Smooth muscle cell (in vitro differentiated cells): ENCODE results near the gene GCN1. TPM values are rescaled to one million over a fixed set of nuclear protein-coding genes. Genes with fewer than 3 reads are reported as not detected.

Source experiments
- DNase-seq: peaks from one replicate; lab custom pipeline; 2025; ENCODE audit not compliant: unreplicated experiment; lab: John Stamatoyannopoulos, UW
- H2AFZ ChIP-seq: fragments of 200-600 bp; sonication (generic); 2 replicates; pipeline ENCODE4 v1.6.0; 2016; ENCODE audit warnings: antibody characterized with exemption, low read depth, mild to moderate bottlenecking
- H3F3A ChIP-seq: fragments of 200-600 bp; sonication (generic); 2 replicates; pipeline ENCODE4 v1.6.0; 2017; ENCODE audit warnings: antibody characterized with exemption, low read depth
- H3K27ac ChIP-seq: fragments of 200-600 bp; sonication (generic); 2 replicates; pipeline ENCODE4 v1.5.1; 2016; ENCODE audit warnings: low read depth, mild to moderate bottlenecking
- H3K27me3 ChIP-seq: fragments of 200-600 bp; sonication (generic); 2 replicates; pipeline ENCODE4 v1.6.1; 2016; ENCODE audit warnings: low read depth, mild to moderate bottlenecking
- H3K36me3 ChIP-seq: fragments of 200-600 bp; sonication (generic); 2 replicates; pipeline ENCODE4 v1.5.1; 2016; ENCODE audit warnings: low read depth
- H3K4me1 ChIP-seq: fragments of 200-600 bp; sonication (generic); 2 replicates; pipeline ENCODE4 v1.5.1; 2016; ENCODE audit warnings: low read depth
- H3K4me2 ChIP-seq: fragments of 200-600 bp; sonication (generic); 2 replicates; pipeline ENCODE4 v1.6.0; 2016; ENCODE audit warnings: mild to moderate bottlenecking
- H3K4me3 ChIP-seq: fragments of 200-600 bp; sonication (generic); 2 replicates; pipeline ENCODE4 v1.5.1; 2016; ENCODE audit warnings: mild to moderate bottlenecking
- H3K79me2 ChIP-seq: fragments of 200-600 bp; sonication (generic); 2 replicates; pipeline ENCODE4 v1.6.0; 2016; ENCODE audit warnings: low read depth, mild to moderate bottlenecking
- H3K9ac ChIP-seq: fragments of 200-600 bp; sonication (generic); 2 replicates; pipeline ENCODE4 v1.6.0; 2016; ENCODE audit warnings: low read depth
- H3K9me3 ChIP-seq: fragments of 200-600 bp; sonication (generic); replicated peaks from 2 replicates; pipeline ENCODE4 v1.5.1; 2016; ENCODE audit warnings: low read depth
- H4K20me1 ChIP-seq: fragments of 200-600 bp; sonication (generic); 2 replicates; pipeline ENCODE4 v1.6.0; 2016; ENCODE audit warnings: low read depth
- WGBS: methylation state at CpG from one replicate; pipeline ENCODE4 v1.1.7; 2016; ENCODE audit warnings: low lambda C conversion rate; 5-methylcytosine and 5-hydroxymethylcytosine counted together
- polyA plus RNA-seq: library from polyadenylated mRNA; unstranded; fragments of >200 nt; fragmentation: Nextera tagmentation; extraction: Ambion mirVana; gene quantifications from 2 replicates; pipeline ENCODE4 v1.2.1, GENCODE V29; 2016
- total RNA-seq: library from RNA; depleted of rRNA; stranded (reverse); fragments of >200 nt; gene quantifications from 2 replicates; pipeline ENCODE4 v1.2.3, GENCODE V29; 2014
- TF ChIP-seq, protein P1 (sequence below): fragments of 200-600 bp; sonication (generic); IDR thresholded peaks from 2 replicates; pipeline ENCODE4 v1.5.1; 2017; ENCODE audit warnings: borderline replicate concordance, mild to moderate bottlenecking, antibody characterized with exemption; ENCODE audit not compliant: insufficient read depth, poor library complexity, severe bottlenecking

Gene GCN1
- total and polyA plus RNA-seq, 2 experiments from 2014 or later, result 31.6 to 44.3 TPM

DNA sequence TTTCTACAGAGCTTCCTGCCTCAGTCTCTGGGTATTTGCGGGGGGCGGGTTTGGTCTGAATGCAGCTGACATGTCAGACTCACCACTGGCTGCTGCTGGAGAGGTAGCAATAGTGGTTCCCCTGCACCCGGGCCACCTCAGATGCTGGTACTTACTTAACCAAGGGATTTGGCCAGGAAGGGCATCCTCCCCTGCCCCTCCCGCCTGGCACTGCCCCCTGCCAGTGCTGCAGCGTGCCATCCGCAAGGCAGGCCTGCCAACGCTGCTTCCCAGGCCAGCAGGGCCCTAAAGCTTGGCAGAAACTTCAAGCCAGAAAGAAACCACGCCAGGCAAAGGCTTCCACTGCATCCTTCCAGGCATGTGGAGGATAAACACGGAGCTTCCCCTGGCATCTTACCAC is 100.0 kb downstream of the GCN1 start:
- Histone ChIP-seq H3K4me1 (peaks cover 14% of the 10 kb centered on the region), H3K9me3 (no peaks in the 10 kb centered on the region), H3K27me3 (no peaks in the 10 kb centered on the region), H3F3A (no peaks in the 10 kb centered on the region), H3K79me2 (no peaks in the 10 kb centered on the region), H3K9ac (no peak overlapping the region), H3K4me3 (no peak overlapping the region), H3K36me3 (no peaks in the 10 kb centered on the region), H3K4me2 (no peak overlapping the region), H3K27ac (no peak overlapping the region), H2AFZ (no peak overlapping the region), H4K20me1 (peaks cover 33% of the 10 kb centered on the region)
- TF ChIP-seq, protein P1, sequence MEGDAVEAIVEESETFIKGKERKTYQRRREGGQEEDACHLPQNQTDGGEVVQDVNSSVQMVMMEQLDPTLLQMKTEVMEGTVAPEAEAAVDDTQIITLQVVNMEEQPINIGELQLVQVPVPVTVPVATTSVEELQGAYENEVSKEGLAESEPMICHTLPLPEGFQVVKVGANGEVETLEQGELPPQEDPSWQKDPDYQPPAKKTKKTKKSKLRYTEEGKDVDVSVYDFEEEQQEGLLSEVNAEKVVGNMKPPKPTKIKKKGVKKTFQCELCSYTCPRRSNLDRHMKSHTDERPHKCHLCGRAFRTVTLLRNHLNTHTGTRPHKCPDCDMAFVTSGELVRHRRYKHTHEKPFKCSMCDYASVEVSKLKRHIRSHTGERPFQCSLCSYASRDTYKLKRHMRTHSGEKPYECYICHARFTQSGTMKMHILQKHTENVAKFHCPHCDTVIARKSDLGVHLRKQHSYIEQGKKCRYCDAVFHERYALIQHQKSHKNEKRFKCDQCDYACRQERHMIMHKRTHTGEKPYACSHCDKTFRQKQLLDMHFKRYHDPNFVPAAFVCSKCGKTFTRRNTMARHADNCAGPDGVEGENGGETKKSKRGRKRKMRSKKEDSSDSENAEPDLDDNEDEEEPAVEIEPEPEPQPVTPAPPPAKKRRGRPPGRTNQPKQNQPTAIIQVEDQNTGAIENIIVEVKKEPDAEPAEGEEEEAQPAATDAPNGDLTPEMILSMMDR, result no peak
- WGBS, result 87% methylated on average over 9 of the region's 9 CpGs
- DNase-seq, result no peak

GRCh38 chr12:120093592-120094355 is 100.7 kb downstream of the GCN1 start:
- H3K27me3 ChIP-seq, result no peaks in the 10 kb centered on the region
- DNase-seq, result peak; percentile 3
- WGBS, result 43% methylated on average over 17 of the region's 17 CpGs

DNA sequence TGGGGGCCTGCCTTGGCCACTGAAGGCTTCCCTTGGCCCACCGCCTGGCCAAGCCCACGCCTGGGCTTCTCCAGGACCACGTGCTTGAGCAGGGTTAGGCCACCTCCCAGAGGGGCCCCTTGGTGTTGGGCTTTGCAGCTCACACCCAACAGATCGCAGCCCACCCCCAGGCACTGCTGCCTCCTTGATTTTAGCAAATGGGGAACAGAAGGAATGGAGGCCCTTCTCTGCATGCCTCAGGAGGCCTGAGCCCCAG is 101.3 kb downstream of the GCN1 start:
- TF ChIP-seq, protein P1, result no peak
- Histone ChIP-seq H3K27ac (no peak overlapping the region), H3F3A (no peaks in the 10 kb centered on the region), H3K4me3 (no peak overlapping the region), H2AFZ (no peak overlapping the region), H3K27me3 (no peaks in the 10 kb centered on the region), H3K4me2 (no peak overlapping the region), H4K20me1 (peaks cover 27% of the 10 kb centered on the region), H3K36me3 (no peaks in the 10 kb centered on the region), H3K4me1 (peaks cover 14% of the 10 kb centered on the region), H3K79me2 (no peaks in the 10 kb centered on the region), H3K9me3 (no peaks in the 10 kb centered on the region), H3K9ac (no peak overlapping the region)
- no peak for DNase-seq
- WGBS, result 80% methylated on average over 4 of the region's 4 CpGs

More at GRCh38 chr12:120093592-120094355, 100.7 kb downstream of the GCN1 start:
- Histone ChIP-seq H3F3A (no peaks in the 10 kb centered on the region), H3K4me2 (no peak overlapping the region), H3K9ac (no peak overlapping the region), H3K4me1 (peaks cover 14% of the 10 kb centered on the region), H3K4me3 (no peak overlapping the region), H3K36me3 (no peaks in the 10 kb centered on the region), H2AFZ (no peak overlapping the region), H3K27ac (no peak overlapping the region), H4K20me1 (peaks cover 27% of the 10 kb centered on the region), H3K79me2 (no peaks in the 10 kb centered on the region), H3K9me3 (no peaks in the 10 kb centered on the region)
- TF ChIP-seq, protein P1, result no peak
